ENCODE measurements around the gene PRRX2.

PRRX2 gene

GRCh38 chr9:129712634-129713401 is 47.4 kb downstream of the PRRX2 start:
- DNase-seq = no peak

- DNase-seq = no peak
These were observed 47.9 kb downstream of the PRRX2 start for GRCh38 chr9:129713402-129713679.

GRCh38 chr9:129714511-129715061 is 49.1 kb downstream of the PRRX2 start:
- no peak for DNase-seq

GRCh38 chr9:129716091-129716490 is 50.6 kb downstream of the PRRX2 start:
- no peak for DNase-seq

GRCh38 chr9:129717991-129718390 is 52.5 kb downstream of the PRRX2 start:
- DNase-seq = no peak

- DNase-seq = no peak
These were observed 53.2 kb downstream of the PRRX2 start for GRCh38 chr9:129718647-129719046.

GRCh38 chr9:129719135-129719534 is 53.7 kb downstream of the PRRX2 start:
- DNase-seq = no peak

- no peak for DNase-seq
These were observed 54.9 kb downstream of the PRRX2 start for GRCh38 chr9:129720181-129720864.

GRCh38 chr9:129720865-129721545 is 55.6 kb downstream of the PRRX2 start:
- no peak for DNase-seq

- DNase-seq = no peak
These were observed 57.5 kb downstream of the PRRX2 start for GRCh38 chr9:129722913-129723312.

GRCh38 chr9:129724456-129725190 is 59.2 kb downstream of the PRRX2 start:
- DNase-seq = no peak

- no peak for DNase-seq
These were observed 60.4 kb downstream of the PRRX2 start for GRCh38 chr9:129725795-129726251.

- DNase-seq = peak; percentile 18 to 51 (median 30)
These were observed 61.1 kb downstream of the PRRX2 start for GRCh38 chr9:129726322-129727160.

- no peak for DNase-seq
These were observed 63.3 kb downstream of the PRRX2 start for GRCh38 chr9:129728744-129729143.

GRCh38 chr9:129731477-129732085 is 66.1 kb downstream of the PRRX2 start:
- no peak for DNase-seq

- no peak for DNase-seq
These were observed 66.7 kb downstream of the PRRX2 start for GRCh38 chr9:129732100-129732499.

- no peak for DNase-seq
These were observed 67.6 kb downstream of the PRRX2 start for GRCh38 chr9:129732946-129733631.

- no peak for DNase-seq
These were observed 68.1 kb downstream of the PRRX2 start for GRCh38 chr9:129733632-129733953.

GRCh38 chr9:129735546-129735945 is 70.1 kb downstream of the PRRX2 start:
- no peak for DNase-seq

- DNase-seq = no peak
These were observed 70.9 kb downstream of the PRRX2 start for GRCh38 chr9:129736334-129736733.
